Gastroesophageal sphincter (tissue), 3 donors: ENCODE measurements around the gene ABCC2.

Experiments used
- CTCF ChIP-seq, 4 experiments: fragments of 200-600 bp in 2 of 4; fragments of 450-650 bp in 2 of 4; sonication (generic) in 1 of 4; IDR thresholded peaks; one replicate each; pipeline ENCODE4 v1.5.1; 2017 to 2019; ENCODE audit warnings: antibody characterized with exemption in 4 of 4, mild to moderate bottlenecking in 2 of 4, moderate library complexity in 2 of 4
- EP300 ChIP-seq: sonication (generic); formaldehyde crosslinking; IDR thresholded peaks from one replicate; pipeline ENCODE4 v1.6.1; 2017; ENCODE audit warnings: antibody characterized with exemption, mild to moderate bottlenecking
- POLR2A ChIP-seq, 2 donors: fragments of 450-650 bp; IDR thresholded peaks; one replicate each; pipeline ENCODE4 v1.6.1; 2017; ENCODE audit warnings: antibody characterized with exemption in 2 of 2, mild to moderate bottlenecking in 2 of 2, moderate library complexity in 1 of 2
- POLR2AphosphoS5 ChIP-seq: sonication (generic); formaldehyde crosslinking; IDR thresholded peaks from one replicate; pipeline ENCODE4 v1.6.1; 2017; ENCODE audit warnings: antibody characterized with exemption

- TF ChIP-seq POLR2A (IDR thresholded peaks at IDR 0.05) (no peak), CTCF (IDR thresholded peaks at IDR 0.05) (no peak), POLR2AphosphoS5 (no peak), EP300 (no peak)
Observed at GRCh38 chr10:99740933-99741559, 41.4 kb upstream of the ABCC2 start.
